HepG2 (cell line): ENCODE results near the gene CCSER1. TPM values are rescaled to one million over a fixed set of nuclear protein-coding genes. Genes with fewer than 3 reads are reported as not detected.

Experiments
- ATAC-seq: fragments of 200-7000 bp; cut with Tn5 transposase; 3 replicates; pipeline ENCODE4 v1.9.1; 2020; ENCODE audit warnings: mild to moderate bottlenecking, moderate library complexity
- BruUV-seq: library from RNA; stranded (reverse); fragments of 400-500 nt; replicated peaks from 2 replicates; lab custom pipeline; 2021; lab: Mats Ljungman, UMichigan
- CTCF ChIA-PET: fragments of 300-600 bp; formaldehyde crosslinking; extraction: SDS; loops from one replicate; lab custom pipeline; 2021; ENCODE audit warnings: low total read pairs, inconsistent platforms, low intra/inter-chr PET ratio; lab: Yijun Ruan, JAX
- POLR2A ChIA-PET: fragments of 350-600 bp; sonication (Branson Sonifier 250); formaldehyde crosslinking; loops from one replicate; lab custom pipeline; 2020; ENCODE audit warnings: antibody characterized with exemption, inconsistent platforms; lab: Yijun Ruan, JAX
- DNase-seq: peaks from one replicate; pipeline ENCODE4 v3.0.0-alpha.2; 2015; ENCODE audit warnings: low spot score
- FAIRE-seq: peaks from 3 replicates; lab custom pipeline; 2011; peaks lifted over from hg19 to GRCh38; lab: Jason Lieb, UNC
- H2AFZ ChIP-seq: one replicate; pipeline ENCODE4 v1.6.1; 2011; ENCODE audit warnings: low read length, inconsistent platforms
- H3K27ac ChIP-seq: fragments of 300-600 bp; 3 replicates; pipeline ENCODE4 v1.8.0; 2011; ENCODE audit warnings: mixed run types, mild to moderate bottlenecking, mixed read lengths, low read length, inconsistent platforms; ENCODE audit not compliant: insufficient read depth; ENCODE audit errors: extremely low read length
- H3K27me3 ChIP-seq, 2 experiments: fragments of 200-600 bp in 1 of 2; 2 replicates in 1 of 2; 3 replicates in 1 of 2; pipeline versions ENCODE4 v1.6.0 to v1.8.0; 2011; ENCODE audit warnings: low read length in 2 of 2, mild to moderate bottlenecking in 2 of 2, moderate library complexity in 2 of 2, inconsistent platforms in 1 of 2; ENCODE audit not compliant: insufficient read depth in 2 of 2, control insufficient read depth in 1 of 2
- H3K36me3 ChIP-seq, 2 experiments: fragments of 200-600 bp in 1 of 2; replicated peaks in 1 of 2; 2 replicates in 1 of 2; 3 replicates in 1 of 2; pipeline versions ENCODE4 v1.5.1 to v1.8.0; 2011; ENCODE audit warnings: low read length in 2 of 2, inconsistent platforms in 1 of 2; ENCODE audit not compliant: insufficient read depth in 2 of 2, control insufficient read depth in 1 of 2
- H3K4me1 ChIP-seq: 2 replicates; pipeline ENCODE4 v1.5.1; 2012; ENCODE audit warnings: low read length, inconsistent platforms; ENCODE audit not compliant: insufficient read depth
- H3K4me2 ChIP-seq: 2 replicates; pipeline ENCODE4 v1.6.0; 2011; ENCODE audit warnings: low read depth, low read length, inconsistent platforms
- H3K4me3 ChIP-seq, 3 experiments: fragments of 200-600 bp in 1 of 3; sonication (generic), shearing (Covaris generic) in 1 of 3; replicated peaks in 1 of 3; 2 replicates each; pipeline ENCODE4 v1.5.1; 2011 to 2016; ENCODE audit warnings: low read length in 3 of 3, inconsistent platforms in 2 of 3, low read depth in 2 of 3, mild to moderate bottlenecking in 2 of 3, control low read depth in 1 of 3, mixed read lengths in 1 of 3; ENCODE audit not compliant: insufficient read depth in 1 of 3
- H3K79me2 ChIP-seq: one replicate; pipeline ENCODE4 v1.6.1; 2011; ENCODE audit warnings: low read length, inconsistent platforms; ENCODE audit not compliant: insufficient read depth
- H3K9ac ChIP-seq: 2 replicates; pipeline ENCODE4 v1.6.0; 2011; ENCODE audit warnings: mild to moderate bottlenecking, low read depth, low read length, inconsistent platforms; ENCODE audit not compliant: insufficient read depth
- H3K9me3 ChIP-seq: 2 replicates; pipeline ENCODE4 v1.5.1; 2012; ENCODE audit warnings: mild to moderate bottlenecking, low read length
- H4K20me1 ChIP-seq: 2 replicates; pipeline ENCODE4 v1.6.0; 2011; ENCODE audit warnings: inconsistent platforms, mild to moderate bottlenecking, low read length, moderate library complexity; ENCODE audit not compliant: insufficient read depth
- CHD2 ChIP-seq: IDR thresholded peaks from 2 replicates; pipeline ENCODE4 v1.6.1; 2011; ENCODE audit warnings: low read depth, low read length, improper control_type of control experiment
- ELF3 ChIP-seq: IDR thresholded peaks from 2 replicates; pipeline ENCODE4 v1.6.1; 2016; ENCODE audit warnings: missing genetic modification reagents, missing compliant biosample characterization
- RAD21 ChIP-seq: fragments of 450-650 bp; formaldehyde crosslinking; IDR thresholded peaks from 2 replicates; pipeline ENCODE4 v1.5.0; 2020; ENCODE audit warnings: mild to moderate bottlenecking
- RCOR2 ChIP-seq: IDR thresholded peaks from 2 replicates; pipeline ENCODE4 v1.6.1; 2016; ENCODE audit warnings: missing biosample characterization, missing genetic modification reagents
- TFE3 ChIP-seq: IDR thresholded peaks from 2 replicates; pipeline ENCODE4 v1.6.1; 2016
- ZBTB37 ChIP-seq: sonication (generic); formaldehyde crosslinking; IDR thresholded peaks from 2 replicates; pipeline ENCODE4 v1.4.0; 2020; ENCODE audit warnings: mild to moderate bottlenecking, missing genetic modification reagents
- ZBTB7A ChIP-seq: sonication (generic); formaldehyde crosslinking; IDR thresholded peaks from 2 replicates; pipeline ENCODE4 v1.8.0; 2022; ENCODE audit warnings: mild to moderate bottlenecking, missing genetic modification reagents
- ZFAT ChIP-seq: sonication (generic); formaldehyde crosslinking; conservative IDR thresholded peaks from 2 replicates; pipeline ENCODE4 v1.8.1; 2023; ENCODE audit warnings: missing genetic modification reagents, inconsistent platforms
- ZNF207 ChIP-seq: fragments of 450-650 bp; IDR thresholded peaks from 2 replicates; pipeline ENCODE4 v1.6.1; 2016; ENCODE audit warnings: antibody characterized with exemption, borderline replicate concordance
- WGBS: methylation state at CpG from one replicate; pipeline ENCODE4 v1.1.6; 2017; ENCODE audit warnings: low lambda C conversion rate; 5-methylcytosine and 5-hydroxymethylcytosine counted together
- in situ Hi-C: cut with HindIII; loops from 2 replicates; pipeline ENCODE4 v1.10.0; 2017; ENCODE audit warnings: low pct_unique_long_range_greater_than_20kb; ENCODE audit not compliant: extremely low pct_ligation_motif_present
- intact Hi-C: fragments of 100-400 bp; cut with micrococcal nuclease; formaldehyde crosslinking; loops from one replicate; pipeline ENCODE4 v1.10.0; 2022; ENCODE audit not compliant: unreplicated experiment
- polyA plus RNA-seq, 8 experiments: library from polyadenylated mRNA; depleted of rRNA in 3 of 8; stranded (reverse) in 7 of 8; unstranded in 1 of 8; fragments of >200 nt; fragmentation: Illumina TruSeq in 4 of 8; extraction: Trizol in 4 of 8; gene quantifications; 2 replicates each; pipeline versions ENCODE4 v1.2.1 to v1.2.3, GENCODE V29; 2011 to 2016; ENCODE audit warnings: low read depth in 4 of 8, missing spikeins in 1 of 8, mixed read lengths in 1 of 8; ENCODE audit not compliant: insufficient read depth in 1 of 8
- total RNA-seq, 5 experiments: library from RNA; depleted of rRNA; stranded (reverse); fragments of >200 nt; fragmentation: Illumina TruSeq; extraction: Trizol; gene quantifications; 2 replicates each; pipeline ENCODE4 v1.2.3, GENCODE V29; 2016; ENCODE audit warnings: low read depth in 1 of 5

Gene CCSER1
- total and polyA plus RNA-seq, 2 of the 13 experiments (the other 11 are each of a cell fraction or from before 2014, with no cell fraction given) = not detected

GRCh38 chr4:90996813-90997212 lies 869.6 kb downstream of the CCSER1 start:
- BruUV-seq = no TSS peak
- intact Hi-C loops = no loop called here
- WGBS = 0% methylated on average over 1 of the region's 1 CpG

More at GRCh38 chr4:90996813-90997212, 869.6 kb downstream of the CCSER1 start:
- no peaks in the 10 kb centered on the region for H4K20me1 ChIP-seq
- TF ChIP-seq RAD21 (CRISPR knock-in tag) = no peak
- TF ChIP-seq RCOR2 = no peak
- TF ChIP-seq ZBTB37 = no peak
- TF ChIP-seq CHD2 = no peak
- TF ChIP-seq ZNF207 = no peak
- TF ChIP-seq ZFAT = no peak
- TF ChIP-seq ZBTB7A (CRISPR knock-in tag) = no peak
- no peak for TF ChIP-seq ELF3 (CRISPR knock-in tag)
- TF ChIP-seq TFE3 (CRISPR knock-in tag) = no peak
- TF ChIP-seq, all 625 proteins: peak for 0
- Histone ChIP-seq H3K36me3 (no peaks in the 10 kb centered on the region), H3K27me3 (no peaks in the 10 kb centered on the region), H3K27ac (no peak overlapping the region), H3K9ac (no peak overlapping the region), H3K9me3 (no peaks in the 10 kb centered on the region), H3K4me1 (no peaks in the 10 kb centered on the region), H2AFZ (no peak overlapping the region), H3K4me3 (no peak overlapping the region), H3K4me2 (no peak overlapping the region), H3K79me2 (no peaks in the 10 kb centered on the region)
- FAIRE-seq (no peak), DNase-seq (no peak), ATAC-seq (no peak)
- POLR2A ChIA-PET = no interaction called here
- in situ Hi-C loops = no loop called here
- CTCF ChIA-PET = no interaction called here
